ENCODE measurements around the gene SYT1.

The SYT1 gene

DNA sequence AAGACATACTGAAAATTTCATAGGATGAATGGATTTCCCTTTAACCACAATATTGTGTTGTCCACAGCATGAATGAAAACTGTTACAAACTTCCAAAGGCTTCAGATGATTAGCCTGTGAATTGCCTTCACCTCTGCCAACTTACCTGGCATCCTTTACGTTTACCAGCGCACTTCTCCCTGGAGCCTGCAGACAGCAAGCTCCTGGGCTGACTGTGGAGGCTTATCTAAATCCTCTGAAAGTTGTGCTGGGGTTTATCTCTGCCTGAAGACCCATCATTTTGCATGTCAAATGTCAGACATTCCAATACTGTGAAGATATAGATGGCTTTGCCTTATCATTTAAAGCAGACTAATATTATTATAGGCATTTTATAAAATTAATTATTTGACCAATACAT lies 403.0 kb downstream of the SYT1 start:
- no peak overlapping the region for H3K27ac ChIP-seq (ENCODE audit: low read length)
- no peaks in the 10 kb centered on the region for H3K9me3 ChIP-seq (ENCODE audit: control insufficient read depth in 2 of 2, low read length in 2 of 2)

DNA sequence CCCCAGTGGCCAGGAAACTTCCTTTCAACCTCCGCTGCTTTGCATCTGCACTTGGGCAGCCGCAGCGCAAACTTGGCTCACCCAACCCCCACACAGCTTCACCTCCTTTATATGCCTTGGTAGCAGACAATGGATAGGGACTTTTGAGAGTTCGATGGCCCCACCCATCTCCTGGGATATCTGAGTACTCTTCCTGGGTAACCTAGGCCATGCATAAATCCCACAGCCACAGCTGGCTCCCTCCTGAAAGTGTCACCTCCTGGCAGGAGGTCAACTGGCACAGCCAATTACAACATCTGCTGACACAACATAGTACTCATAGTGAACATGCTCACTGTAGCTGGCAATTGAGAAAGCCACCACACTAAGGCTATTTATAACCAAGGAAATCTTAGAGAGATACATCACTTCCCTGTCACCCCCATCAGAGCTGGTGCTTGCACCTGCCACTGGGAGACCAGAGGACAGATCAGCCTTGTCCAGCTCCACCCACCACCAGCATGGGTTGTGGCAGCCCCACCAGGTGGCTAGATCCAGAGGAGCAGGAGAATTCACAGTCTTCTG lies 410.0 kb downstream of the SYT1 start:
- no peak overlapping the region for H3K4me3 ChIP-seq (ENCODE audit: low read length in 2 of 2)

More for the DNA sequence above, 403.0 kb downstream of the SYT1 start:
- Histone ChIP-seq H3K36me3 (ENCODE audit: control insufficient read depth in 2 of 2, insufficient read depth in 2 of 2, low read length in 2 of 2) (no peaks in the 10 kb centered on the region), H3K4me1 (ENCODE audit: control insufficient read depth, insufficient read depth, low read length) (no peaks in the 10 kb centered on the region), H3K9ac (ENCODE audit: low read length in 2 of 2) (no peak overlapping the region), H3K4me3 (ENCODE audit: low read length in 2 of 2) (no peak overlapping the region), H3K27me3 (ENCODE audit: control insufficient read depth in 1 of 2, insufficient read depth in 2 of 2, low read length in 2 of 2) (no peaks in the 10 kb centered on the region)

DNA sequence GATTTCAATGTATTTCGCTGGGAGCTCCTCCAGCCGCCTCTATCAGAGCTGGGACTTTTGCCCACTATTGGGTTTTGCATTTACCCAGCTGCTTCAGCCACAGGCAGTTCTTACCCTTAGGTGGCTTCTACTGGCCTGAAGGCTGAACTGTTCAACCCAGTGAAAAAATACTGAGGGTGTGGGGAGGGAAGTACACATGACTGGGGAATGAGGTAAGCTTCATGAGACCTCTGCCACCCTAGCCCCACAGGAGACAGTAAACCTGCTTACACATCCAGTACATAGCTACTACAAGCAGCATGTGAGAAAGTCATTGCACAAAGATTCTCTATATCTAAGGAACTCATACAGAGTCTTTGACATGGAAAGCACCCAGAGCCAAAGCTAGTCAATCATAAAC lies 411.1 kb downstream of the SYT1 start:
- Histone ChIP-seq H3K27me3 (ENCODE audit: control insufficient read depth in 1 of 2, insufficient read depth in 2 of 2, low read length in 2 of 2) (no peaks in the 10 kb centered on the region), H3K36me3 (ENCODE audit: control insufficient read depth in 2 of 2, insufficient read depth in 2 of 2, low read length in 2 of 2) (no peaks in the 10 kb centered on the region), H3K4me3 (ENCODE audit: low read length in 2 of 2) (no peak overlapping the region)

More for the DNA sequence above, 410.0 kb downstream of the SYT1 start:
- H3K4me1 ChIP-seq (ENCODE audit: control insufficient read depth, insufficient read depth, low read length) = no peaks in the 10 kb centered on the region
- no peak overlapping the region for H3K27ac ChIP-seq (ENCODE audit: low read length)
- no peak overlapping the region for H3K9ac ChIP-seq (ENCODE audit: low read length in 2 of 2)
- H3K9me3 ChIP-seq (ENCODE audit: control insufficient read depth in 2 of 2, low read length in 2 of 2) = no peaks in the 10 kb centered on the region
- H3K27me3 ChIP-seq (ENCODE audit: control insufficient read depth in 1 of 2, insufficient read depth in 2 of 2, low read length in 2 of 2) = no peaks in the 10 kb centered on the region
- H3K36me3 ChIP-seq (ENCODE audit: control insufficient read depth in 2 of 2, insufficient read depth in 2 of 2, low read length in 2 of 2) = no peaks in the 10 kb centered on the region

DNA sequence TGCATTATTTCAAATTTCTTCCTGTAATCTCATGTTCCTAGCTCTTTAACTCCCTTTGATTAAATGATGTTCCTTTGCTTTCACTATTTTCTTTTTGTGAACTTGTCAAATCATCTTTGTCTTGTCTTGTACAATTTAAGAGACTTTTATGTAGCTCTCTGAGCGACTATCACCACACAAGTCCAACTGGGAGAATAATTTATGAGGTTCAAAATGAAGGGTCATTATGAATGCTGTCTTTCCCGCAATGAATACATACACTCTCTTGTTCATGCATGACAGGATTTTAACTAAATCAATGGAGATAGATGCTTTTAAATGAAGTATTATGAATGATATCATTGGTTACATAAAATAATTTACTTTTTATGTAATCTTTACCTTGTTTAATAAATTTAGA lies 418.8 kb downstream of the SYT1 start:
- H3K4me3 ChIP-seq (ENCODE audit: low read length in 2 of 2) = no peak overlapping the region
- H3K9ac ChIP-seq (ENCODE audit: low read length in 2 of 2) = no peak overlapping the region
- no peaks in the 10 kb centered on the region for H3K9me3 ChIP-seq (ENCODE audit: control insufficient read depth in 2 of 2, low read length in 2 of 2)
- no peak overlapping the region for H3K27ac ChIP-seq (ENCODE audit: low read length)
- H3K4me1 ChIP-seq (ENCODE audit: control insufficient read depth, insufficient read depth, low read length) = no peaks in the 10 kb centered on the region
- H3K27me3 ChIP-seq (ENCODE audit: control insufficient read depth in 1 of 2, insufficient read depth in 2 of 2, low read length in 2 of 2) = no peaks in the 10 kb centered on the region
- H3K36me3 ChIP-seq (ENCODE audit: control insufficient read depth in 2 of 2, insufficient read depth in 2 of 2, low read length in 2 of 2) = no peaks in the 10 kb centered on the region

More for the DNA sequence above, 411.1 kb downstream of the SYT1 start:
- Histone ChIP-seq H3K9me3 (ENCODE audit: control insufficient read depth in 2 of 2, low read length in 2 of 2) (no peaks in the 10 kb centered on the region), H3K4me1 (ENCODE audit: control insufficient read depth, insufficient read depth, low read length) (no peaks in the 10 kb centered on the region), H3K9ac (ENCODE audit: low read length in 2 of 2) (no peak overlapping the region), H3K27ac (ENCODE audit: low read length) (no peak overlapping the region)

DNA sequence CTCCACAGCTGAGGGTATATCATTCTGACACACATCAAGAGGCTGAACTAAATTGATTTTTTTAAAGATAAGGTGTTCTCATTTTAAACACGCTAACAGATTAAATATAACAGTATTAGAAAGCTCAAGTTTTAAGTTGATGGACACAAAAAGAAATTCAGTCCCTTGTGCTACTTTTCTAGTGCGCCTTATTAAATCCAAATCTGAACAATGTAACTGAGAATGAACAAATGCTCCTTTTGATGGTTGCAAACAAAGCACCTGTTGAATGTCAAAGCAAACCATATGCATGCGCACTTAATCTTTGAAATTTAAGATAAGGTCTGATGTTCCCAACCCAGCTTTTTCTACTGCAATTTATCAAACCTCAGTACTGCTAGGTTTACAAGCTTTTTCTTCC lies 424.3 kb downstream of the SYT1 start:
- no peaks in the 10 kb centered on the region for H3K4me1 ChIP-seq (ENCODE audit: control insufficient read depth, insufficient read depth, low read length)
- H3K9ac ChIP-seq (ENCODE audit: low read length in 2 of 2) = no peak overlapping the region
- H3K4me3 ChIP-seq (ENCODE audit: low read length in 2 of 2) = no peak overlapping the region
- H3K27me3 ChIP-seq (ENCODE audit: control insufficient read depth in 1 of 2, insufficient read depth in 2 of 2, low read length in 2 of 2) = no peaks in the 10 kb centered on the region
- H3K27ac ChIP-seq (ENCODE audit: low read length) = no peak overlapping the region
- H3K9me3 ChIP-seq (ENCODE audit: control insufficient read depth in 2 of 2, low read length in 2 of 2) = no peaks in the 10 kb centered on the region
- no peaks in the 10 kb centered on the region for H3K36me3 ChIP-seq (ENCODE audit: control insufficient read depth in 2 of 2, insufficient read depth in 2 of 2, low read length in 2 of 2)

DNA sequence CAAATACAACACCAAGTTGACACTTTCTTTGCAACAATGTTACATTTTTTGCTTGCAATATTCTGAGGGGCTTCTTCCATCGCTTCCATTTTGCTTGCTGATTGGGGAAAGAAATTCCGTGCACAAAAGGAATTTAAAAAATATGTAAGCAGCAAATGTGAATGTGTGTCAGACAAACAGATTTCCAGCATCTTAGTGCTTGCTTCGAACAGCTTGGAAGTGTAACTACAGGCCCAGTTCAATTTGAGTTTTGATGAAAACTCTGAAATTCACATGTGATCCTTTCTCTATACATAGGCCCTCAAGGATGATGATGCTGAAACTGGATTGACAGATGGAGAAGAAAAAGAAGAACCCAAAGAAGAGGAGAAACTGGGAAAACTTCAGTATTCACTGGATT lies 427.1 kb downstream of the SYT1 start:
- Histone ChIP-seq H3K27ac (ENCODE audit: low read length) (no peak overlapping the region), H3K27me3 (ENCODE audit: control insufficient read depth in 1 of 2, insufficient read depth in 2 of 2, low read length in 2 of 2) (no peaks in the 10 kb centered on the region), H3K4me1 (ENCODE audit: control insufficient read depth, insufficient read depth, low read length) (no peaks in the 10 kb centered on the region), H3K36me3 (ENCODE audit: control insufficient read depth in 2 of 2, insufficient read depth in 2 of 2, low read length in 2 of 2) (no peaks in the 10 kb centered on the region), H3K9me3 (ENCODE audit: control insufficient read depth in 2 of 2, low read length in 2 of 2) (no peaks in the 10 kb centered on the region), H3K4me3 (ENCODE audit: low read length in 2 of 2) (no peak overlapping the region), H3K9ac (ENCODE audit: low read length in 2 of 2) (no peak overlapping the region)

DNA sequence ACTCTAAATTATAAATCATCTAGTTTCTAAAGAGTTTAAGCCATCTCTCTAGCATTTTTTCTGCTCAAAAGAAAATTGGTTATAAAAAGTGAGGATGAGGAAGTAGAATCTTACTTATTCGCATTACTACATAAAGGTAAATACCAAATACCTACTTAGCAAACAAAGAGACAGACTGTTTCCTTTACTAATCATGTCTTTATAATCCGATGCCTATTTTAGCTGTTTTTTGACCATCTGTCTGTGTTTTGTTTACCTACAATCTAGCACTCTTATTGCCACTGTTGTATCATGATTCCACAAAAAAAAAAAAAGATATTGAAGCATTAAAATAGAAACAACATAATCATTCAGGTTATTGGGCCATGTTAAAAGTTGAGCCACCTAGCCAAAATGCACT lies 430.0 kb downstream of the SYT1 start:
- H3K27ac ChIP-seq (ENCODE audit: low read length) = no peak overlapping the region
- no peaks in the 10 kb centered on the region for H3K9me3 ChIP-seq (ENCODE audit: control insufficient read depth in 2 of 2, low read length in 2 of 2)
- no peak overlapping the region for H3K4me3 ChIP-seq (ENCODE audit: low read length in 2 of 2)
- H3K36me3 ChIP-seq (ENCODE audit: control insufficient read depth in 2 of 2, insufficient read depth in 2 of 2, low read length in 2 of 2) = no peaks in the 10 kb centered on the region
- H3K27me3 ChIP-seq (ENCODE audit: control insufficient read depth in 1 of 2, insufficient read depth in 2 of 2, low read length in 2 of 2) = no peaks in the 10 kb centered on the region
- no peak overlapping the region for H3K9ac ChIP-seq (ENCODE audit: low read length in 2 of 2)
- no peaks in the 10 kb centered on the region for H3K4me1 ChIP-seq (ENCODE audit: control insufficient read depth, insufficient read depth, low read length)

DNA sequence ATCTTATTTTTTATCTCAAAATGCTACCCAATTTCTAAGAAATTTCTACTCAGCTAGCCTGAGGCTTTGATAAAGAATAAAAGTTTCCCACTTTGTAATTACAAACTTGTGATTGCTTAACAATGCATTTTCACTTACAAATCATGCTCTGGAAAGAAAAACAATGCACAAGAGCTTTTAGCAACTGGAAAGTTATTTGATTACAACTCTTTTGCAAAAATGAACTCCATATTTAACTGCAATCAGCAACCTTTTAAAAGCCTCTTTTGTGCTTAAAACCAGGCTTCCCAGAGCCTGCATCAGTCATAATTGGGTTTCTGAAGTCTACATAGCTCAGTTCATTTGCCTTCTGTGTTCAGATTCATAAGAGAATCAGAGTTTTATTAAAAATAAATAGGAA lies 431.0 kb downstream of the SYT1 start:
- Histone ChIP-seq H3K4me3 (ENCODE audit: low read length in 2 of 2) (no peak overlapping the region), H3K27me3 (ENCODE audit: control insufficient read depth in 1 of 2, insufficient read depth in 2 of 2, low read length in 2 of 2) (no peaks in the 10 kb centered on the region), H3K27ac (ENCODE audit: low read length) (no peak overlapping the region), H3K36me3 (ENCODE audit: control insufficient read depth in 2 of 2, insufficient read depth in 2 of 2, low read length in 2 of 2) (no peaks in the 10 kb centered on the region), H3K4me1 (ENCODE audit: control insufficient read depth, insufficient read depth, low read length) (no peaks in the 10 kb centered on the region), H3K9ac (ENCODE audit: low read length in 2 of 2) (no peak overlapping the region), H3K9me3 (ENCODE audit: control insufficient read depth in 2 of 2, low read length in 2 of 2) (no peaks in the 10 kb centered on the region)

DNA sequence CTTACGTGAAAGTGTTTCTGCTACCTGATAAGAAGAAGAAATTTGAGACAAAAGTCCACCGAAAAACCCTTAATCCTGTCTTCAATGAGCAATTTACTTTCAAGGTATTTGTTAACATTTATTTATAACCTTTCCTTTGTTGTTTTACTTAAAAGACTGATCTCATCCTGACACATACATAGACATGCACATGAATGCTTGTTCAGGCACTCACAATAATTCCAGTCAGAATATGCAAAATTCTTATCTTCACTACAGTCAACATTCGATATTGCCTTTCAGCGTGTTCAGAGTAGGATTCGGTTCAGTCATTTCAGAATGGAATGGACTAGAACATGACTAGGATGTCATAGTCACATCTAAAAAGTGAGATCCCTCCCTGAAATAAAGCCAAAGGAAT lies 431.6 kb downstream of the SYT1 start:
- H3K27me3 ChIP-seq (ENCODE audit: control insufficient read depth in 1 of 2, insufficient read depth in 2 of 2, low read length in 2 of 2) = no peaks in the 10 kb centered on the region
- H3K9ac ChIP-seq (ENCODE audit: low read length in 2 of 2) = no peak overlapping the region
- H3K4me3 ChIP-seq (ENCODE audit: low read length in 2 of 2) = no peak overlapping the region
- no peaks in the 10 kb centered on the region for H3K9me3 ChIP-seq (ENCODE audit: control insufficient read depth in 2 of 2, low read length in 2 of 2)
- no peaks in the 10 kb centered on the region for H3K36me3 ChIP-seq (ENCODE audit: control insufficient read depth in 2 of 2, insufficient read depth in 2 of 2, low read length in 2 of 2)
- H3K4me1 ChIP-seq (ENCODE audit: control insufficient read depth, insufficient read depth, low read length) = no peaks in the 10 kb centered on the region
- H3K27ac ChIP-seq (ENCODE audit: low read length) = no peak overlapping the region

DNA sequence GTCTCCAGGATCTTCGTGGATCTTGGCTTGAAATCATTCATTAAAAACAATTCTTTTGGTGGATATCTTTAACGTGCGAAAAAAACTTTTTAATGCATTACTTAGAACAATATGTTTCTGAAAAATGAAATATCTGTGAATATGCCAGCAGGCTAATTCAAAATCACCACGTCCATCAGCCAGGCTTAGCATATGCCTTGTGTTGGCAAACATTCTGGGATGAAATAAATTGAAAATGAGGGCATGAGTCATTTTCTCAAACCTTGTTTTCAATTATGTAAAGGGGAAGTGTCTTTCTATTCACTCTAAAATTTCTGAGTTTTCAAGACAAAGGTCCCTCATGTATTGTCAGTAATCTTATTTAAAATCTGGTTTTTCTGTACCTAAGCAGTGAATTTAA lies 432.3 kb downstream of the SYT1 start:
- H3K9me3 ChIP-seq (ENCODE audit: control insufficient read depth in 2 of 2, low read length in 2 of 2) = no peaks in the 10 kb centered on the region
- no peaks in the 10 kb centered on the region for H3K36me3 ChIP-seq (ENCODE audit: control insufficient read depth in 2 of 2, insufficient read depth in 2 of 2, low read length in 2 of 2)

DNA sequence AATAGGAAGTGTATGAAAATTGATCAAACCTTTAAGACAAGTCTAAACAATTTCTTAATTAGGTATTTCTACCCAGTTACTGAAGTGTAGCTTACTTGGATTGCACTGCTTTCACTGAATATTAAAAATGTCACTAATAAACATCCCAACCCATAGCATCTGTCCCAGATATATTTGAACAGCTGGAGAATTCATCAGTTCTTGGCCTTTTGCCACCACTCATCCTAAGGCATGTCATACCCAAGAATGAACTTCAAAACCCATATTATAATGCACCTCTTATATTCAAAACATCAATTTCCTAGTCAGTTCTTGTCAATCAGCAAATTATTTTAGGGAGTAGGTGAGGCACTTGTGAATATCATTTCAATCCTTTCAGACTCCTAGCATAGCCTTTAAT lies 433.9 kb downstream of the SYT1 start:
- Histone ChIP-seq H3K36me3 (ENCODE audit: control insufficient read depth in 2 of 2, insufficient read depth in 2 of 2, low read length in 2 of 2) (no peaks in the 10 kb centered on the region), H3K4me3 (ENCODE audit: low read length in 2 of 2) (no peak overlapping the region), H3K4me1 (ENCODE audit: control insufficient read depth, insufficient read depth, low read length) (no peaks in the 10 kb centered on the region)

More for the DNA sequence above, 432.3 kb downstream of the SYT1 start:
- H3K4me3 ChIP-seq (ENCODE audit: low read length in 2 of 2) = no peak overlapping the region
- H3K9ac ChIP-seq (ENCODE audit: low read length in 2 of 2) = no peak overlapping the region
- no peaks in the 10 kb centered on the region for H3K27me3 ChIP-seq (ENCODE audit: control insufficient read depth in 1 of 2, insufficient read depth in 2 of 2, low read length in 2 of 2)
- no peak overlapping the region for H3K27ac ChIP-seq (ENCODE audit: low read length)
- no peaks in the 10 kb centered on the region for H3K4me1 ChIP-seq (ENCODE audit: control insufficient read depth, insufficient read depth, low read length)

More for the DNA sequence above, 433.9 kb downstream of the SYT1 start:
- H3K27me3 ChIP-seq (ENCODE audit: control insufficient read depth in 1 of 2, insufficient read depth in 2 of 2, low read length in 2 of 2) = no peaks in the 10 kb centered on the region
- H3K9me3 ChIP-seq (ENCODE audit: control insufficient read depth in 2 of 2, low read length in 2 of 2) = no peaks in the 10 kb centered on the region
- no peak overlapping the region for H3K27ac ChIP-seq (ENCODE audit: low read length)
- no peak overlapping the region for H3K9ac ChIP-seq (ENCODE audit: low read length in 2 of 2)

Data from stomach smooth muscle (tissue), 2 donors.